ENCODE results near the gene FLNC. TPM values are rescaled to one million over a fixed set of nuclear protein-coding genes. Genes with fewer than 3 reads are reported as not detected.

FLNC gene
- total and polyA plus RNA-seq, 2 donors (not counting 3 experiments of a cell fraction or from before 2014, with no cell fraction given), result 19.5 to 81.9 TPM

- peaks cover 42% of the 10 kb centered on the region for H3K4me1 ChIP-seq (ENCODE audit: control insufficient read depth, extremely low read depth, insufficient read depth, low read length)
- TF ChIP-seq POLR2AphosphoS5 (IDR thresholded peaks at IDR 0.05; ENCODE audit: insufficient read depth, low read depth, low read length) (no peak), FOS (IDR thresholded peaks at IDR 0.05; ENCODE audit: borderline replicate concordance, insufficient read depth, low read length) (no peak), MAX (IDR thresholded peaks at IDR 0.05; ENCODE audit: insufficient read depth, insufficient read length) (no peak), JUN (IDR thresholded peaks at IDR 0.05; ENCODE audit: borderline replicate concordance, insufficient read depth, insufficient read length, low read depth) (no peak), POLR2A (IDR thresholded peaks at IDR 0.05; ENCODE audit: low read depth, low read length) (no peak), GATA2 (IDR thresholded peaks at IDR 0.05; ENCODE audit: insufficient read depth, insufficient read length, low read depth, low read length) (no peak), EZH2 (IDR thresholded peaks at IDR 0.05; ENCODE audit: borderline replicate concordance, low read depth, low read length, severe bottlenecking) (no peak), CTCF (IDR thresholded peaks at IDR 0.05; ENCODE audit: extremely low read depth in 1 of 2, insufficient read depth in 1 of 2, low read depth in 1 of 2, low read length in 2 of 2) (no peak), MYC (IDR thresholded peaks at IDR 0.05; ENCODE audit: low read depth, low read length) (no peak)
- H3K27me3 ChIP-seq (ENCODE audit: control insufficient read depth in 2 of 2, insufficient read depth in 2 of 2, low read length in 2 of 2), result no peaks in the 10 kb centered on the region
- no TSS peak for BruUV-seq (replicated peaks)
- DNase-seq (ENCODE audit: low read depth, low spot score) (peak; percentile 65), FAIRE-seq (no peak)
- H2AFZ ChIP-seq (ENCODE audit: low read depth, low read length), result peak overlapping the region; percentile 64
- H3K4me3 ChIP-seq (replicated peaks in 1 of 3; ENCODE audit: insufficient read depth in 1 of 3, low read depth in 1 of 3, low read length in 3 of 3), result peak overlapping the region; percentile 54 to 73 (median 63)
- H3K9me3 ChIP-seq (replicated peaks; ENCODE audit: control insufficient read depth, insufficient read depth, low read length), result no peaks in the 10 kb centered on the region
- peak overlapping the region; percentile 79 for H3K4me2 ChIP-seq (ENCODE audit: insufficient read depth, low read length)
- ChIA-PET POLR2A (interaction anchor here (1.3 kb wide), 1 partner anchor 92 kb away, joined by 7 read pairs; the partner anchor contains the start of gene CALU), CTCF (interaction anchor here (0.8 to 4.3 kb wide), 7 partner anchors 8 to 404 kb away, joined by 3 to 48 read pairs (median 4); partner anchors contain the start of gene ATP6V1F)
- peak overlapping the region; percentile 67 for H3K9ac ChIP-seq (replicated peaks; ENCODE audit: extremely low read depth, insufficient read depth, low read length)
- intact Hi-C loops (cut with micrococcal nuclease) (no loop called here), dilution Hi-C loops (cut with MboI; ENCODE audit: extremely low pct_ligation_motif_present, low sequenced_read_pairs) (no loop called here)
- peaks cover 29% of the 10 kb centered on the region for H3K79me2 ChIP-seq (ENCODE audit: control insufficient read depth, insufficient read depth, low read length)
- peaks cover 2 to 13% of the 10 kb centered on the region in 2 experiments for H3K36me3 ChIP-seq (ENCODE audit: control insufficient read depth in 2 of 2, extremely low read depth in 1 of 2, insufficient read depth in 2 of 2, low read length in 2 of 2)
- peak overlapping the region; percentile 49 for H3K27ac ChIP-seq (ENCODE audit: insufficient read depth, low read depth, low read length)
- H4K20me1 ChIP-seq (replicated peaks; ENCODE audit: control insufficient read depth, extremely low read depth, insufficient read depth, low read length), result no peaks in the 10 kb centered on the region
- no peaks in the 10 kb centered on the region for H3K9me1 ChIP-seq (replicated peaks; ENCODE audit: control insufficient read depth, extremely low read depth, insufficient read depth, low read length)
Measured at GRCh38 chr7:128831178-128831993, 1.2 kb downstream of the FLNC start.

Measured in endothelial cell of umbilical vein (primary cell).